HepG2 (cell line): Measurements from ENCODE around the gene TBCB. TPM values are rescaled to one million over a fixed set of nuclear protein-coding genes. Genes with fewer than 3 reads are reported as not detected.

ENCODE experiments used
- ATAC-seq: fragments of 200-7000 bp; cut with Tn5 transposase; 3 replicates; pipeline ENCODE4 v1.9.1; 2020; ENCODE audit warnings: mild to moderate bottlenecking, moderate library complexity
- BruUV-seq: library from RNA; stranded (reverse); fragments of 400-500 nt; replicated peaks from 2 replicates; lab custom pipeline; 2021; lab: Mats Ljungman, UMichigan
- CTCF ChIA-PET: fragments of 300-600 bp; formaldehyde crosslinking; extraction: SDS; loops from one replicate; lab custom pipeline; 2021; ENCODE audit warnings: low total read pairs, inconsistent platforms, low intra/inter-chr PET ratio; lab: Yijun Ruan, JAX
- POLR2A ChIA-PET: fragments of 350-600 bp; sonication (Branson Sonifier 250); formaldehyde crosslinking; loops from one replicate; lab custom pipeline; 2020; ENCODE audit warnings: antibody characterized with exemption, inconsistent platforms; lab: Yijun Ruan, JAX
- DNase-seq: peaks from one replicate; pipeline ENCODE4 v3.0.0-alpha.2; 2015; ENCODE audit warnings: low spot score
- FAIRE-seq: peaks from 3 replicates; lab custom pipeline; 2011; peaks lifted over from hg19 to GRCh38; lab: Jason Lieb, UNC
- H2AFZ ChIP-seq: one replicate; pipeline ENCODE4 v1.6.1; 2011; ENCODE audit warnings: low read length, inconsistent platforms
- H3K27ac ChIP-seq: fragments of 300-600 bp; 3 replicates; pipeline ENCODE4 v1.8.0; 2011; ENCODE audit warnings: mixed run types, mild to moderate bottlenecking, mixed read lengths, low read length, inconsistent platforms; ENCODE audit not compliant: insufficient read depth; ENCODE audit errors: extremely low read length
- H3K27me3 ChIP-seq, 2 experiments: fragments of 200-600 bp in 1 of 2; 2 replicates in 1 of 2; 3 replicates in 1 of 2; pipeline versions ENCODE4 v1.6.0 to v1.8.0; 2011; ENCODE audit warnings: low read length in 2 of 2, mild to moderate bottlenecking in 2 of 2, moderate library complexity in 2 of 2, inconsistent platforms in 1 of 2; ENCODE audit not compliant: insufficient read depth in 2 of 2, control insufficient read depth in 1 of 2
- H3K36me3 ChIP-seq, 2 experiments: fragments of 200-600 bp in 1 of 2; replicated peaks in 1 of 2; 2 replicates in 1 of 2; 3 replicates in 1 of 2; pipeline versions ENCODE4 v1.5.1 to v1.8.0; 2011; ENCODE audit warnings: low read length in 2 of 2, inconsistent platforms in 1 of 2; ENCODE audit not compliant: insufficient read depth in 2 of 2, control insufficient read depth in 1 of 2
- H3K4me1 ChIP-seq: 2 replicates; pipeline ENCODE4 v1.5.1; 2012; ENCODE audit warnings: low read length, inconsistent platforms; ENCODE audit not compliant: insufficient read depth
- H3K4me2 ChIP-seq: 2 replicates; pipeline ENCODE4 v1.6.0; 2011; ENCODE audit warnings: low read depth, low read length, inconsistent platforms
- H3K4me3 ChIP-seq, 3 experiments: fragments of 200-600 bp in 1 of 3; sonication (generic), shearing (Covaris generic) in 1 of 3; replicated peaks in 1 of 3; 2 replicates each; pipeline ENCODE4 v1.5.1; 2011 to 2016; ENCODE audit warnings: low read length in 3 of 3, inconsistent platforms in 2 of 3, low read depth in 2 of 3, mild to moderate bottlenecking in 2 of 3, control low read depth in 1 of 3, mixed read lengths in 1 of 3; ENCODE audit not compliant: insufficient read depth in 1 of 3
- H3K79me2 ChIP-seq: one replicate; pipeline ENCODE4 v1.6.1; 2011; ENCODE audit warnings: low read length, inconsistent platforms; ENCODE audit not compliant: insufficient read depth
- H3K9ac ChIP-seq: 2 replicates; pipeline ENCODE4 v1.6.0; 2011; ENCODE audit warnings: mild to moderate bottlenecking, low read depth, low read length, inconsistent platforms; ENCODE audit not compliant: insufficient read depth
- H3K9me3 ChIP-seq: 2 replicates; pipeline ENCODE4 v1.5.1; 2012; ENCODE audit warnings: mild to moderate bottlenecking, low read length
- H4K20me1 ChIP-seq: 2 replicates; pipeline ENCODE4 v1.6.0; 2011; ENCODE audit warnings: inconsistent platforms, mild to moderate bottlenecking, low read length, moderate library complexity; ENCODE audit not compliant: insufficient read depth
- AGO2 ChIP-seq: fragments of 200-400 bp; formaldehyde crosslinking; optimal IDR thresholded peaks from 2 replicates; pipeline ENCODE3; 2017; ENCODE audit warnings: mild to moderate bottlenecking, low read depth, low read length, moderate library complexity
- KAT2B ChIP-seq: fragments of 150-350 bp; IDR thresholded peaks from 2 replicates; pipeline ENCODE4 v1.6.1; 2014; ENCODE audit warnings: low read depth, low read length, borderline replicate concordance
- KLF13 ChIP-seq: sonication (generic); formaldehyde crosslinking; IDR thresholded peaks from 2 replicates; pipeline ENCODE4 v1.4.0; 2020; ENCODE audit warnings: mild to moderate bottlenecking, missing genetic modification reagents
- POLR2G ChIP-seq: fragments of 200-400 bp; formaldehyde crosslinking; IDR thresholded peaks from 2 replicates; pipeline ENCODE4 v1.6.1; 2018; ENCODE audit warnings: mild to moderate bottlenecking, low read depth, low read length, moderate library complexity
- RBFOX2 ChIP-seq: fragments of 200-400 bp; formaldehyde crosslinking; IDR thresholded peaks from 2 replicates; pipeline ENCODE4 v1.6.1; 2017; ENCODE audit warnings: low read depth, mild to moderate bottlenecking, low read length
- RNF2 ChIP-seq: fragments of 450-650 bp; conservative IDR thresholded peaks from 2 replicates; pipeline ENCODE4 v1.6.1; 2016; ENCODE audit warnings: low read depth
- WGBS: methylation state at CpG from one replicate; pipeline ENCODE4 v1.1.6; 2017; ENCODE audit warnings: low lambda C conversion rate; 5-methylcytosine and 5-hydroxymethylcytosine counted together
- in situ Hi-C: cut with HindIII; loops from 2 replicates; pipeline ENCODE4 v1.10.0; 2017; ENCODE audit warnings: low pct_unique_long_range_greater_than_20kb; ENCODE audit not compliant: extremely low pct_ligation_motif_present
- intact Hi-C: fragments of 100-400 bp; cut with micrococcal nuclease; formaldehyde crosslinking; loops from one replicate; pipeline ENCODE4 v1.10.0; 2022; ENCODE audit not compliant: unreplicated experiment
- polyA plus RNA-seq, 8 experiments: library from polyadenylated mRNA; depleted of rRNA in 3 of 8; stranded (reverse) in 7 of 8; unstranded in 1 of 8; fragments of >200 nt; fragmentation: Illumina TruSeq in 4 of 8; extraction: Trizol in 4 of 8; gene quantifications; 2 replicates each; pipeline versions ENCODE4 v1.2.1 to v1.2.3, GENCODE V29; 2011 to 2016; ENCODE audit warnings: low read depth in 4 of 8, missing spikeins in 1 of 8, mixed read lengths in 1 of 8; ENCODE audit not compliant: insufficient read depth in 1 of 8
- total RNA-seq, 5 experiments: library from RNA; depleted of rRNA; stranded (reverse); fragments of >200 nt; fragmentation: Illumina TruSeq; extraction: Trizol; gene quantifications; 2 replicates each; pipeline ENCODE4 v1.2.3, GENCODE V29; 2016; ENCODE audit warnings: low read depth in 1 of 5

The TBCB gene
- total and polyA plus RNA-seq, 2 of the 13 experiments (the other 11 are each of a cell fraction or from before 2014, with no cell fraction given) = 271 to 276 TPM

DNA sequence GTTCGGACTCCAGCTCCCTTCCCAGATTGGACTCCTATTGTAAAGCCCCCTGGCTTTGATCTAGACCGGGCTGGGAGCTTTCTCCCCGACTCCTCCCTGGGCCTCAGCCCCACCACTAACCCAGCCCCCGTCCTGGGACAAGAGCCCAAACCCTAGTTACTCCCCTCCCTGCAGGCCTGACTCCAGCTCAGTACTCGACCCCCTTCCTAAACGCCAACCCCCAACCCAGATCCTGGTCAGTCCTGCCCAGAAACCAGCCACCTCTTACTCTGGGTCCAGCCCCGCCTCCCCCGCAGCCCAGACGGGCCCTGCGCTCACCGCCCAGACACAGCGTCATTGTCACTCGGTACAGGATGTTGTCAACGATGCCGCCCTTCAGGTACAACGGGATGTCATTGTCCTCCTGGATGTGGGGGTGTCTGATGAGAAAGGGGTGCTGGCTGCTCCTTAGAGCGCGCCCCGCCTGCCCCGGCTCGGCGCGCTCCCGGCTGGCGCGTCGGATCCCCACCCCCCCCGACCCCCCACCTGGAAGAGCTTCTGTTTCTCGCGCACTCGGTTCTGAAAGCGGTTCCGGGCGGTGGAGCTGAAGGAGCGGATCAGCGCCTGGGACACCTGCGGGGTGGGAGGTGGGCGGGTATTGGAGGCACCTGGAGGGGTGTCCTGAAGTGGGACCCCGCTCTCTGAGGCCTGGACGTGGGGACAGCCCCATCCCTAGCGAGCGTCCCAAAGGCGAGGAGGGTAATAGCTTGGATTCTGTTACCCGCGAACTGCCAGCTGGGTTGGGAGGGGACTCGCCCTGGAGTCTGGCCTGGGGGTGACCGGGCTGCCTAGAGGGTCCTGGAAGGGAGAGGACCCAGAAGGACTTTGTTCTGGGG lies 36.1 kb downstream of the TBCB start:
- Histone ChIP-seq H2AFZ (no peak overlapping the region), H3K79me2 (no peaks in the 10 kb centered on the region), H4K20me1 (no peaks in the 10 kb centered on the region), H3K9me3 (no peaks in the 10 kb centered on the region), H3K4me1 (no peaks in the 10 kb centered on the region), H3K4me3 (no peak overlapping the region), H3K9ac (no peak overlapping the region), H3K4me2 (no peak overlapping the region), H3K27me3 (no peaks in the 10 kb centered on the region), H3K36me3 (peaks cover 18 to 37% of the 10 kb centered on the region in 2 experiments; a peak in 4 of 5 replicates), H3K27ac (no peak overlapping the region)
- in situ Hi-C loops (no loop called here), intact Hi-C loops (no loop called here)
- TF ChIP-seq POLR2G (peak; percentile 20; the same call in 1 of the 2 replicates), RNF2 (no peak), AGO2 (peak; percentile 67), RBFOX2 (peak; percentile 47; the same call in 1 of the 2 replicates)
- ChIA-PET POLR2A (no interaction called here), CTCF (no interaction called here)
- ATAC-seq (no peak), FAIRE-seq (no peak), DNase-seq (no peak)
- no TSS peak for BruUV-seq
- WGBS = 97% methylated on average over 35 of the region's 47 CpGs

DNA sequence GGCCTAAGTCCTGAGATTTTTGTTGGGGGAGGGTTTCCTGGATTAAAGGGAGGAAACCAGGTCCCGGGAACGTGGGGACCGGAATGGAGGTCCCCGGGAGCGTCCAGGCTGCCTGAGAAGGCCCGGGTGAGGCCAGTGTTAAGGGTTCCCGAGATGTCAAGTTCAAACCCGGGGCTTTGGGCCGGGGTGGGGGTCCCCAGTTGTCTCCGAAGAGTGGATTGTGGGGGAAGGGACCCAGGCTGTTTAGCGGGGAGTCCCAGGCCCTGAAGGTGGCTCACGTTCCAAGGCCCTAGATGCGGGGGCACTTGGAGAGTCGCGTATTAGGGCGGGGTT lies 36.7 kb downstream of the TBCB start:
- 98% methylated on average over 7 of the region's 16 CpGs for WGBS
- POLR2A ChIA-PET = no interaction called here
- Histone ChIP-seq H4K20me1 (no peaks in the 10 kb centered on the region), H3K4me2 (no peak overlapping the region), H3K36me3 (peaks cover 15 to 33% of the 10 kb centered on the region in 2 experiments; a peak in 4 of 5 replicates), H3K79me2 (no peaks in the 10 kb centered on the region), H3K27ac (no peak overlapping the region), H3K4me3 (no peak overlapping the region)
- no peak for DNase-seq
- no peak for FAIRE-seq
- BruUV-seq = no TSS peak
- no peak for TF ChIP-seq KAT2B
- TF ChIP-seq KLF13 (CRISPR knock-in tag) = no peak
- TF ChIP-seq, all 625 proteins: peak for 0
- CTCF ChIA-PET = no interaction called here
- in situ Hi-C loops = no loop called here
- no peak overlapping the region for H2AFZ ChIP-seq
- intact Hi-C loops = no loop called here
- no peaks in the 10 kb centered on the region for H3K4me1 ChIP-seq
- H3K9me3 ChIP-seq = no peaks in the 10 kb centered on the region
- H3K27me3 ChIP-seq = no peaks in the 10 kb centered on the region
- ATAC-seq = no peak
- no peak overlapping the region for H3K9ac ChIP-seq
